Colonic mucosa (tissue), 4 donors: Measurements from ENCODE around the gene PDIK1L. TPM values are rescaled to one million over a fixed set of nuclear protein-coding genes. Genes with fewer than 3 reads are reported as not detected.

Source experiments
- DNase-seq: peaks from one replicate; pipeline ENCODE4 v3.0.0-alpha.2; 2020
- H3K27ac ChIP-seq: fragments of 200-600 bp; one replicate; pipeline ENCODE4 v1.8.0; 2021
- H3K27me3 ChIP-seq: fragments of 200-600 bp; one replicate; pipeline ENCODE4 v1.8.0; 2021
- H3K36me3 ChIP-seq: fragments of 200-600 bp; one replicate; pipeline ENCODE4 v1.8.0; 2021
- H3K4me1 ChIP-seq: fragments of 200-600 bp; one replicate; pipeline ENCODE4 v1.8.0; 2021; ENCODE audit warnings: mild to moderate bottlenecking
- H3K4me3 ChIP-seq: fragments of 200-600 bp; one replicate; pipeline ENCODE4 v1.8.0; 2021
- H3K9ac ChIP-seq, 2 donors: one replicate each; pipeline ENCODE4 v1.7.0; 2013; ENCODE audit warnings: control low read depth in 2 of 2, low read depth in 2 of 2, low read length in 2 of 2
- H3K9me3 ChIP-seq: fragments of 200-600 bp; one replicate; pipeline ENCODE4 v1.8.0; 2021
- CTCF ChIP-seq: fragments of 200-600 bp; IDR thresholded peaks from one replicate; pipeline ENCODE4 v1.8.0; 2022; ENCODE audit warnings: antibody characterized with exemption, mild to moderate bottlenecking
- intact Hi-C: fragments of 100-400 bp; cut with DNase I; formaldehyde crosslinking; loops from one replicate; pipeline ENCODE4 v1.14.1; 2022
- total RNA-seq, 2 donors: library from RNA; stranded (reverse); fragmentation: NEBNext Ultra II Directional in 1 of 2; extraction: Animal tissue kit (Norgen Biotek cat#: 25700) in 1 of 2; gene quantifications; one replicate each; pipeline ENCODE4 v1.2.1, GENCODE V29; 2021
- donor health status: healthy.
- donor health status: DM: no; HTN: no; CAD: no.
- donor health status: DM: no; HTN: no; CAD: no.

Gene PDIK1L
- total RNA-seq, 2 donors from 2014 or later = 12.5 to 14.8 TPM

GRCh38 chr1:26069941-26070295, 41.7 kb upstream of the PDIK1L start:
- intact Hi-C loops = no loop called here
- no peak for TF ChIP-seq CTCF

GRCh38 chr1:26070296-26070962, 41.2 kb upstream of the PDIK1L start:
- H3K27ac ChIP-seq = no peak overlapping the region
- no peak overlapping the region for H3K4me3 ChIP-seq
- H3K27me3 ChIP-seq = no peaks in the 10 kb centered on the region
- intact Hi-C loops = no loop called here
- no peak for DNase-seq
- no peaks in the 10 kb centered on the region for H3K9me3 ChIP-seq
- no peak overlapping the region for H3K9ac ChIP-seq
- TF ChIP-seq CTCF = no peak
- no peaks in the 10 kb centered on the region for H3K4me1 ChIP-seq
- H3K36me3 ChIP-seq = no peaks in the 10 kb centered on the region

More at GRCh38 chr1:26069941-26070295, 41.7 kb upstream of the PDIK1L start:
- no peak overlapping the region for H3K9ac ChIP-seq
- H3K36me3 ChIP-seq = no peaks in the 10 kb centered on the region
- H3K4me3 ChIP-seq = no peak overlapping the region
- no peaks in the 10 kb centered on the region for H3K27me3 ChIP-seq
- no peaks in the 10 kb centered on the region for H3K9me3 ChIP-seq
- no peak for DNase-seq
- no peak overlapping the region for H3K27ac ChIP-seq
- H3K4me1 ChIP-seq = no peaks in the 10 kb centered on the region

GRCh38 chr1:26070963-26071342, 40.7 kb upstream of the PDIK1L start:
- no peak overlapping the region for H3K9ac ChIP-seq
- H3K9me3 ChIP-seq = no peaks in the 10 kb centered on the region
- no peaks in the 10 kb centered on the region for H3K27me3 ChIP-seq
- intact Hi-C loops = no loop called here
- no peaks in the 10 kb centered on the region for H3K36me3 ChIP-seq
- DNase-seq = no peak
- H3K4me1 ChIP-seq = no peaks in the 10 kb centered on the region
- no peak for TF ChIP-seq CTCF
- no peak overlapping the region for H3K27ac ChIP-seq
- H3K4me3 ChIP-seq = no peak overlapping the region

- no peak overlapping the region for H3K27ac ChIP-seq
- no peaks in the 10 kb centered on the region for H3K27me3 ChIP-seq
- H3K4me3 ChIP-seq = no peak overlapping the region
- DNase-seq = no peak
- H3K36me3 ChIP-seq = no peaks in the 10 kb centered on the region
- no peak overlapping the region for H3K9ac ChIP-seq
- intact Hi-C loops = no loop called here
- TF ChIP-seq CTCF = no peak
- H3K4me1 ChIP-seq = no peaks in the 10 kb centered on the region
- H3K9me3 ChIP-seq = no peaks in the 10 kb centered on the region
Measured at GRCh38 chr1:26072305-26072704, 39.3 kb upstream of the PDIK1L start.

- H3K4me3 ChIP-seq = no peak overlapping the region
- no peaks in the 10 kb centered on the region for H3K9me3 ChIP-seq
- H3K36me3 ChIP-seq = no peaks in the 10 kb centered on the region
- H3K27me3 ChIP-seq = no peaks in the 10 kb centered on the region
- H3K4me1 ChIP-seq = no peaks in the 10 kb centered on the region
- H3K27ac ChIP-seq = no peak overlapping the region
- no peak for DNase-seq
- no peak for TF ChIP-seq CTCF
- intact Hi-C loops = no loop called here
- H3K9ac ChIP-seq = no peak overlapping the region
Measured at GRCh38 chr1:26075421-26076144, 36.0 kb upstream of the PDIK1L start.
